Left renal cortex interstitium (tissue), 4 donors: Measurements from ENCODE around the gene PTPRU. TPM values are rescaled to one million over a fixed set of nuclear protein-coding genes. Genes with fewer than 3 reads are reported as not detected.

Experiments used
- DNase-seq, 4 donors: peaks; one replicate each; pipeline ENCODE4 v3.0.0-alpha.2; 2013; ENCODE audit warnings: low read depth in 4 of 4, low spot score in 2 of 4, missing footprints in 1 of 4
- polyA plus RNA-seq, 4 donors: library from polyadenylated mRNA; unstranded; fragments of 120-200 nt; gene quantifications; one replicate each; pipeline ENCODE4 v1.2.1, GENCODE V29; 2013; ENCODE audit not compliant: insufficient read length in 4 of 4

PTPRU gene
- polyA plus RNA-seq, 4 donors, result 13.0 to 19.2 (median 14.5) TPM

DNA sequence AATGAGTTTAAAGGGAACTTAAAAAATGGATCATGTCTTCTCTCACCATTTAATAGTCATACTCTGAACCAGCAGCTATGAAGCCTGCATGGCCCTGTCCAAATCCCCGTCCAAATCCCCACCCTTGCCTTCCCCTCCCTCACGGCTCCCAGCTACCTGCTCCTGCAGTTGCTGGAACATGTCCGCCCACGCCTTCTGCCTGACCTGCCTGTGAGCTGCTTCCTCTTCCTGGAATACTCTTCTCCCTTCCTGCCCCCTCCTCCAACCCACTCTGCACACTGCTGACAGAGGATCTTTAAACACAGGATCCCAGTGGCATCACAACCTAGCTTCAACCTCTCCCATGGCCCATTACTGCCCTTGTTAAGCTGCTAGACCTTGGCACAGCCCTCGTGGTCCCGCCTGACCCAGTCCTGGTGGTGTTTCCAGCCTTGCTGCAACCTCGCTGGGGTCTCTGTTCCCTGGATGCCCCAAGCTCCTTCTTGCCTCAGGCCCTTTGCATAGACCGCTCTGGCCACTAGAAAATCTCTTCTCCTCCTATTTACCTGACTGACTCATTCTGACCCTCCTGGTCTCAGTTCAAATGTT lies 118.3 kb downstream of the PTPRU start:
- DNase-seq, result no peak

- DNase-seq, result no peak
These were observed 119.1 kb downstream of the PTPRU start for GRCh38 chr1:29355375-29355774.

GRCh38 chr1:29356663-29357062 lies 120.3 kb downstream of the PTPRU start:
- no peak for DNase-seq

GRCh38 chr1:29357452-29357851 lies 121.1 kb downstream of the PTPRU start:
- DNase-seq, result no peak

DNA sequence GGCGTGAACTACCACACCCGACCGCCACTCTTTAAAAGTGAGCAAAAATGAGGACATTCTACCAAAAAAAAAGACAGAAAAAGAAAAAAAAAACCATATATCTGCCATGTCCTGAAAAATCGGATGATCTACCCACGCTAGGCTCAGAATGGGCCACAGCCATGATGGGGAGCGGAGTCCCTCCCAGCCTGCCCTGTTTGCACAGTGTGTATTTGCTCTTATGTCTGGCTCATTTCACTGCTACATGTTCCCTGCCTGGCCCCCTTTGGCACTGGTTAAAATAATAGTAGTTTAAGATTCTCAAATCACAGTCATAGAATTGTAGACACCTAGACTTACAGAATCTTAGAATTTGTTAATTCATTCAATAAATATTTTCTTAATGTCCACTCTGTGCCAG lies 121.9 kb downstream of the PTPRU start:
- DNase-seq, result no peak

- no peak for DNase-seq
These were observed 124.4 kb downstream of the PTPRU start for GRCh38 chr1:29360768-29361167.

GRCh38 chr1:29361686-29362085 lies 125.4 kb downstream of the PTPRU start:
- DNase-seq, result no peak

GRCh38 chr1:29362116-29362515 lies 125.8 kb downstream of the PTPRU start:
- no peak for DNase-seq

DNA sequence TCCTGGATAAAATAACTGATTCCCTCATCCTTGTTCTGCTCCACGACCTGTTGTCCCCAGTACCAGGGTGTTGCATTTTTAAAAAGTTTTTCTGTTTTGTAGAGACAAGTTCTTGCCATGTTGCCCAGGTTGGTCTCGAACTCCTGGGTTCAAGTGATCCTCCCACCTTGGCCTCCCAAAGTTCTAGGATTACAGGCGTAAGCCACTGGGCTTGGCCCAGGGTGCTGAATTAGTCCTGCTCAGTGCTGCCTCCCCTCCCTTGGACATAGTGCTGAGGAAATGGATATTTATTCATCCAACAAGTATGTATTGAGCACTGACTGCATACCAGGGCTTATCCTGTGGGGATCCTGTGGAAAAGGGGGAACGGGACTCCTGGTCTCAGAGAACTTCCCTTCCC lies 126.4 kb downstream of the PTPRU start:
- DNase-seq, result no peak

- DNase-seq, result no peak
These were observed 127.2 kb downstream of the PTPRU start for GRCh38 chr1:29363536-29363935.

DNA sequence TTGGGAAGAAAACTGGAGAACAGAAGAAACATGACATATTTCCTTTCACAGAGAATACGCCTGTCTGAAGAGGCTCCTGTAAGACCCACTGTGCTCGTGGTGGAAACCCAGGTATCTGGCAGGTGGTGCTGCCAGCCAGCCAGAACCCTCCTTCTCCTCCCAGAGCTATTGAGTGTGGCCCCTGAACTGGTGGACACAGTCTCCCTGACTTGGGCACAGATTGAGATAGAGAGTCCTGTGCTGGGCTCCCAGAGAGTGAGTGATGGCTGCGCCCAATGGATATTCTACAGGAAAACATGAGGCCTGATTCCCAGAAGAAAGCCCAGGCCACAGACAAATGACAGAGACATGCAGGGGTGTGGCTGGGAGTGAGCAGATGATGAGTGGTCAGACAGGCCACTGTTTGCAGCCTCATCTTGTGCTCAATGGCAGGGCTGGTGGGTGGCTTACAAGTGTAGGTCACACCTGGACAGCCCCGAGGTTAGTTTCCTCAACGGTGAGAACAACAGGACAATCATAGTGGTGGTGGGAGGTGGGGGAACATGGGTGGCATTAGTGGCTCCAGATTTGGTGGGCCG lies 127.9 kb downstream of the PTPRU start:
- no peak for DNase-seq

DNA sequence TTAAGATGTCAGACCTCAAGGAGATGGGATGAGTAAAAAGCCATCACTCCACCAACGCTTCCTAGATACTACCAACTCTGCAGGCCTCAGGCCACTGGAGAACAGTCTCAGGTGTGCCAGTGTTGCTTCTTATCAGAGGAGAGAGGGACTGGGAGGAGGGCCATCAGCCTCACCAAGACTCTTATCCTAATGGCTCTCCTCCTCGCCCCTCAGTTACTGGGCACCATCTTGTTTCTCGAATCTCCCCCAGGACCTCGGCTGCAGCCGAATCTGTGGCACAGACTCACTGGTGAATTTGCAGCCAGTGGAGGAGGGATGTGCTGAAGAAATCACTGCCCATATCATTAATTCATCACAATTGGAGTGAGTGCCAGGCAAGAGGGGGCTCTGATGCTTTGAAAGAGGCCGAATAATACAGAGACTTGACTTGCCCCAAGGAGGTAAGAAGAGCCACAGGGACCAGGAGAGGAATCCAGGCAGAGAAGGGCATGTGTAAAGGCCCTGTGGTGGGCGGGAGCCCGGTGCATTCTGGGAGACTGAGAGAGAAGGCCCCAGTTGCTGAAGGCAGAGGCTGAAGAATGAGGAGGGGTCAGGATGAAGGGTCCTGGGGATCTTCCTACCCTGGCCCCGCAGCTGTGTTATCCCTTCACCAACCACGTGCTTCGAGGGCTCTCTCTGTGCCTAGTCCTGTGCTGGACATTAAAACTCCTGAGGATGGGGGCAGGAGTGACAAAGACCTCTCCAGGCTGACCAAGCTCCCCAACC lies 129.8 kb downstream of the PTPRU start:
- no peak for DNase-seq

GRCh38 chr1:29368936-29369932 lies 132.9 kb downstream of the PTPRU start:
- no peak for DNase-seq

DNA sequence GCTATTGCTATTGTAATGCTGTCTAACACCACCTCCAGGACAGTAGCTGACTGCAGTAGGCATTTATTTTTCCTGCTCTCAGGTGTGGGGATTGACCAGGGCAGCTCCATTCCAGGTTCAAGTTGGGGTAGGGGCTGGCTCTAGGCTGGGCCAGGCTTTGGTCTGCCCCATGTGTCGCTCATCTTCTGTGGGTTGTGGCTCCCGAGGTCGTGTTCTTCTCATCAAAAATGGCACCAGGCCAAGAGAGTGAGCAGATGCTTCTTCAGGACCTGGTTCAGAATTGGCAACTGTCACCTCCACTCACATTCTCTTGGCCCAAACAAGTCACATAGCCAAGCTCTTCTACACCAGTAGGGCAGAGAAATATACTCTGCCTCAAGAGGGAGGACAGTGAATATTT lies 133.7 kb downstream of the PTPRU start:
- no peak for DNase-seq

DNA sequence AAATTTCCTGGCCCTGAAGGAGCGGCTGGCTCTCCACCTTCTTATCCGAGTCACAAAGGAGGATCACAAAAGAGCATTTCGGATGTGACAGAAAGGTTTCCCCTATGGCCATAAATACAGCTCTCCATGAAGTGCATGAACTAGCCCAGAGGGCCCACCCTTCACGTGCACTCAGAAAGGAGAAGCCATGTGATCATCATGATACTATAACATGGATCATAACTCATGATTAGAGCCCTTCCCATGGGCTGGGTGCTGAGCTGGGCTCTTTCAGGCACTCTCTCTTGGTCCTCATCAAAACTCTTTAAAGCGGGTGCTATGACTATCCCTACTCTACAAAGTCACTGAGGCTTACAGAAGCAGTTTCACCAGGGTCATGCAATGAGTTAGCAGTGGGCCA lies 135.0 kb downstream of the PTPRU start:
- DNase-seq, result no peak

DNA sequence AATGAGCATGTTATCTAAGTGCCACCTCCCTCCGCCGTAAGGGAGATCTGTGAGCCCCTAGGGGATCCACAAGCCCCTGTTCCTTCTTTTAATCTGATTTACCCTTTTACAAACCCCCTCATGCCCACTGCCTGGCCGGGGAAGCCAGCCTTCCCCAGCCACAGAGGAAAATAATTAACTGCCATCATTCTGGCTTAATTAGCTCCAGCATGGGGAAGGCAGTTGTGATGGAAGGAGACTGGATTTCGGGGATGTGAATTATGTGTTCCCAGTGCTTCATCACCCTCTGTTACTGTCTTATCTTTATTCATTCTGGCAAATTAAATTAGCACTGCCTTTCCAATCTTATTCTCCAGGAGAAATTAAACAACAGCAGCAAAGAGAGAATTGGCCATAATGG lies 135.8 kb downstream of the PTPRU start:
- DNase-seq, result no peak

Other genes starting within 250 kb of the PTPRU start
- gene TMEM200B, start 112.6 kb upstream of the PTPRU start, polyA plus RNA-seq, result 10 to 100 TPM; 15.2 to 19.9 (median 16.0) TPM
- gene SRSF4, start 54.6 kb upstream of the PTPRU start, polyA plus RNA-seq, result 100 to 1,000 TPM in 2 of 4 donors, 10 to 100 TPM in 2; 96.5 to 146 (median 118) TPM
- gene MECR, start 5.6 kb upstream of the PTPRU start, polyA plus RNA-seq, result 10 to 100 TPM; 21.7 to 37.3 (median 30.4) TPM